Hepatocyte (in vitro differentiated cells): ENCODE results near the gene SHROOM3. TPM values are rescaled to one million over a fixed set of nuclear protein-coding genes. Genes with fewer than 3 reads are reported as not detected.

Source experiments
- DNase-seq: peaks from one replicate; pipeline ENCODE4 v3.0.0-alpha.2; 2016; ENCODE audit warnings: low spot score
- H2AFZ ChIP-seq: fragments of 200-600 bp; sonication (generic); 2 replicates; pipeline ENCODE4 v1.6.0; 2016; ENCODE audit warnings: antibody characterized with exemption, mild to moderate bottlenecking
- H3K27ac ChIP-seq: fragments of 200-600 bp; sonication (generic); 2 replicates; pipeline ENCODE4 v1.5.1; 2016; ENCODE audit warnings: mild to moderate bottlenecking
- H3K27me3 ChIP-seq: fragments of 200-600 bp; sonication (generic); 2 replicates; pipeline ENCODE4 v1.6.1; 2016
- H3K36me3 ChIP-seq: fragments of 200-600 bp; sonication (generic); replicated peaks from 2 replicates; pipeline ENCODE4 v1.5.1; 2016; ENCODE audit warnings: low read depth; ENCODE audit not compliant: insufficient read depth
- H3K4me1 ChIP-seq: fragments of 200-600 bp; sonication (generic); 2 replicates; pipeline ENCODE4 v1.5.1; 2016; ENCODE audit warnings: mild to moderate bottlenecking, moderate library complexity; ENCODE audit not compliant: insufficient read depth
- H3K4me2 ChIP-seq: fragments of 200-600 bp; sonication (generic); 2 replicates; pipeline ENCODE4 v1.6.0; 2016
- H3K4me3 ChIP-seq: fragments of 200-600 bp; sonication (generic); 2 replicates; pipeline ENCODE4 v1.5.1; 2016; ENCODE audit warnings: mild to moderate bottlenecking
- H3K79me2 ChIP-seq: fragments of 200-600 bp; sonication (generic); 2 replicates; pipeline ENCODE4 v1.6.0; 2017; ENCODE audit warnings: mild to moderate bottlenecking
- H3K9me2 ChIP-seq: fragments of 200-600 bp; sonication (generic); replicated peaks from 2 replicates; pipeline ENCODE4 v1.6.0; 2017; ENCODE audit warnings: mild to moderate bottlenecking; ENCODE audit not compliant: insufficient read depth
- H3K9me3 ChIP-seq: fragments of 200-600 bp; sonication (generic); 2 replicates; pipeline ENCODE4 v1.5.1; 2016; ENCODE audit warnings: low read depth, mild to moderate bottlenecking
- H4K20me1 ChIP-seq: fragments of 200-600 bp; sonication (generic); 2 replicates; pipeline ENCODE4 v1.6.0; 2016; ENCODE audit warnings: mild to moderate bottlenecking; ENCODE audit not compliant: insufficient read depth, poor library complexity, severe bottlenecking
- CTCF ChIP-seq: fragments of 200-600 bp; sonication (generic); IDR thresholded peaks from 2 replicates; pipeline ENCODE4 v1.5.1; 2016; ENCODE audit warnings: antibody characterized with exemption, mild to moderate bottlenecking; ENCODE audit not compliant: poor library complexity
- EZH2 ChIP-seq: fragments of 200-600 bp; sonication (generic); IDR thresholded peaks from 2 replicates; pipeline ENCODE4 v1.6.1; 2016; ENCODE audit warnings: antibody characterized with exemption, mild to moderate bottlenecking, borderline replicate concordance
- EZH2phosphoT487 ChIP-seq: fragments of 200-600 bp; sonication (generic); IDR thresholded peaks from one replicate; pipeline ENCODE4 v1.6.1; 2018; ENCODE audit warnings: antibody characterized with exemption, mild to moderate bottlenecking, low read depth, moderate library complexity; ENCODE audit not compliant: unreplicated experiment, severe bottlenecking
- WGBS: methylation state at CpG from one replicate; pipeline ENCODE4 v1.1.6; 2016; ENCODE audit warnings: low lambda C conversion rate; ENCODE audit errors: missing lambda C conversion rate; 5-methylcytosine and 5-hydroxymethylcytosine counted together
- polyA plus RNA-seq: library from polyadenylated mRNA; unstranded; fragments of >200 nt; fragmentation: Nextera tagmentation; extraction: Ambion mirVana; gene quantifications from 2 replicates; pipeline ENCODE4 v1.2.1, GENCODE V29; 2016
- total RNA-seq: library from RNA; depleted of rRNA; stranded (reverse); fragments of >200 nt; gene quantifications from 2 replicates; pipeline ENCODE4 v1.2.3, GENCODE V29; 2014

Gene SHROOM3
- total and polyA plus RNA-seq, 2 experiments from 2014 or later = 35.0 to 63.1 TPM

GRCh38 chr4:76585897-76586360 lies 150.9 kb downstream of the SHROOM3 start:
- WGBS = 6% methylated on average over 28 of the region's 28 CpGs
- Histone ChIP-seq H2AFZ (no peak overlapping the region), H3K27ac (peak overlapping the region; percentile 95)

GRCh38 chr4:76588274-76588673 lies 153.2 kb downstream of the SHROOM3 start:
- Histone ChIP-seq H3K9me2 (no peaks in the 10 kb centered on the region), H3K27me3 (no peaks in the 10 kb centered on the region), H2AFZ (no peak overlapping the region), H3K27ac (peak overlapping the region; percentile 95), H3K9me3 (no peaks in the 10 kb centered on the region), H3K36me3 (no peaks in the 10 kb centered on the region), H4K20me1 (no peaks in the 10 kb centered on the region), H3K79me2 (peaks cover 52% of the 10 kb centered on the region), H3K4me3 (peak overlapping the region; percentile 25), H3K4me1 (peaks cover 29% of the 10 kb centered on the region), H3K4me2 (peak overlapping the region; percentile 66)
- DNase-seq = no peak
- TF ChIP-seq EZH2phosphoT487 (no peak), CTCF (no peak), EZH2 (no peak)
- WGBS = 59% methylated on average over 2 of the region's 2 CpGs

More at GRCh38 chr4:76585897-76586360, 150.9 kb downstream of the SHROOM3 start:
- Histone ChIP-seq H3K36me3 (no peaks in the 10 kb centered on the region), H3K4me3 (peak overlapping the region; percentile 21), H3K9me2 (no peaks in the 10 kb centered on the region), H3K9me3 (no peaks in the 10 kb centered on the region), H3K27me3 (no peaks in the 10 kb centered on the region), H3K4me1 (peaks cover 32% of the 10 kb centered on the region), H3K79me2 (peaks cover 28% of the 10 kb centered on the region), H4K20me1 (no peaks in the 10 kb centered on the region), H3K4me2 (peak overlapping the region; percentile 66)
- no peak for TF ChIP-seq EZH2
- TF ChIP-seq CTCF = peak; percentile 32
- TF ChIP-seq EZH2phosphoT487 = no peak
- DNase-seq = peak; percentile 93

- Histone ChIP-seq H3K9me3 (no peaks in the 10 kb centered on the region), H3K27ac (peak overlapping the region; percentile 95), H3K4me3 (no peak overlapping the region), H3K27me3 (no peaks in the 10 kb centered on the region), H3K9me2 (no peaks in the 10 kb centered on the region), H3K79me2 (peaks cover 58% of the 10 kb centered on the region), H3K36me3 (no peaks in the 10 kb centered on the region), H3K4me1 (peaks cover 32% of the 10 kb centered on the region), H2AFZ (no peak overlapping the region), H3K4me2 (peak overlapping the region; percentile 66), H4K20me1 (no peaks in the 10 kb centered on the region)
- peak; percentile 78 for DNase-seq
- WGBS = 35% methylated on average over 1 of the region's 1 CpG
- TF ChIP-seq CTCF = no peak
- no peak for TF ChIP-seq EZH2
- no peak for TF ChIP-seq EZH2phosphoT487
Observed at GRCh38 chr4:76589402-76589801, 154.4 kb downstream of the SHROOM3 start.
